GM12878 (cell line): ENCODE results near the gene RASSF4. TPM values are rescaled to one million over a fixed set of nuclear protein-coding genes. Genes with fewer than 3 reads are reported as not detected.

Source experiments
- ATAC-seq: fragments of 200-7000 bp; cut with Tn5 transposase; 3 replicates; pipeline ENCODE4 v1.9.1; 2020; ENCODE audit warnings: mild to moderate bottlenecking, moderate library complexity
- BruUV-seq: library from RNA; stranded (reverse); fragments of 400-500 nt; replicated peaks from 2 replicates; lab custom pipeline; 2021; lab: Mats Ljungman, UMichigan
- CTCF ChIA-PET: fragments of 300-600 bp; sonication (Branson Sonifier 250); formaldehyde crosslinking; extraction: SDS; loops from one replicate; lab custom pipeline; 2021; ENCODE audit warnings: inconsistent platforms; lab: Yijun Ruan, JAX
- POLR2A ChIA-PET: fragments of 350-600 bp; formaldehyde crosslinking; extraction: SDS; loops from one replicate; lab custom pipeline; 2021; ENCODE audit warnings: inconsistent platforms; lab: Charles Lee
- RAD21 ChIA-PET: fragments of 300-600 bp; sonication (Branson Sonifier 250); formaldehyde crosslinking; loops from one replicate; lab custom pipeline; 2023; ENCODE audit warnings: antibody characterized with exemption; ENCODE audit not compliant: unreplicated experiment; lab: Charles Lee
- SMC1A ChIA-PET: fragments of 300-600 bp; sonication (Branson Sonifier 250); formaldehyde crosslinking; loops from one replicate; lab custom pipeline; 2023; ENCODE audit not compliant: unreplicated experiment, uncharacterized antibody; lab: Charles Lee
- DNase-seq: peaks from one replicate; pipeline ENCODE4 v3.0.0-alpha.2; 2011; ENCODE audit warnings: low read depth, low spot score
- FAIRE-seq: peaks from 3 replicates; lab custom pipeline; 2011; peaks lifted over from hg19 to GRCh38; lab: Jason Lieb, UNC
- H2AFZ ChIP-seq: 2 replicates; pipeline ENCODE4 v1.6.0; 2011; ENCODE audit warnings: low read depth, low read length, control low read depth; ENCODE audit not compliant: control insufficient read depth
- H3K27ac ChIP-seq: 2 replicates; pipeline ENCODE4 v1.5.1; 2011; ENCODE audit warnings: control low read depth; ENCODE audit not compliant: control insufficient read depth, insufficient read depth
- H3K27me3 ChIP-seq, 2 experiments: replicated peaks in 1 of 2; 2 replicates each; pipeline versions ENCODE4 v1.6.0 to v1.6.1; 2011; ENCODE audit warnings: low read length in 1 of 2; ENCODE audit not compliant: control insufficient read depth in 2 of 2, insufficient read depth in 2 of 2
- H3K36me3 ChIP-seq, 2 experiments: 2 replicates each; pipeline ENCODE4 v1.5.1; 2011; ENCODE audit warnings: low read length in 1 of 2; ENCODE audit not compliant: control insufficient read depth in 2 of 2, insufficient read depth in 2 of 2
- H3K4me1 ChIP-seq: 2 replicates; pipeline ENCODE4 v1.6.1; 2011; ENCODE audit warnings: mild to moderate bottlenecking, low read length, moderate library complexity, mixed read lengths; ENCODE audit not compliant: control insufficient read depth, insufficient read depth
- H3K4me2 ChIP-seq: 2 replicates; pipeline ENCODE4 v1.6.0; 2011; ENCODE audit warnings: control low read depth; ENCODE audit not compliant: control insufficient read depth, insufficient read depth
- H3K4me3 ChIP-seq: fragments of 200-600 bp; sonication (generic); 2 replicates; pipeline ENCODE4 v1.5.1; 2016
- H3K79me2 ChIP-seq: 2 replicates; pipeline ENCODE4 v1.6.0; 2011; ENCODE audit warnings: low read length; ENCODE audit not compliant: control insufficient read depth, insufficient read depth
- H3K9ac ChIP-seq: 2 replicates; pipeline ENCODE4 v1.8.0; 2011; ENCODE audit warnings: low read length, control low read depth, mixed read lengths; ENCODE audit not compliant: control insufficient read depth, insufficient read depth
- H3K9me3 ChIP-seq: replicated peaks from 3 replicates; pipeline ENCODE4 v1.5.1; 2011; ENCODE audit warnings: mild to moderate bottlenecking, low read length; ENCODE audit not compliant: control insufficient read depth, insufficient read depth
- H4K20me1 ChIP-seq: 2 replicates; pipeline ENCODE4 v1.6.0; 2011; ENCODE audit not compliant: control insufficient read depth, insufficient read depth
- ESRRA ChIP-seq: IDR thresholded peaks from 2 replicates; pipeline ENCODE4 v1.6.1; 2012; ENCODE audit warnings: mild to moderate bottlenecking, low read length, improper control_type of control experiment
- NFYA ChIP-seq: IDR thresholded peaks from 2 replicates; pipeline ENCODE4 v1.6.1; 2011; ENCODE audit warnings: low read depth, mild to moderate bottlenecking, low read length, improper control_type of control experiment, borderline replicate concordance
- TAF1 ChIP-seq: IDR thresholded peaks from 2 replicates; pipeline ENCODE4 v1.6.1; 2011; ENCODE audit warnings: mild to moderate bottlenecking, low read depth, low read length, borderline replicate concordance
- WGBS: methylation state at CpG from one replicate; pipeline ENCODE4 v1.1.6; 2016; ENCODE audit warnings: low lambda C conversion rate; ENCODE audit not compliant: insufficient replicate concordance, insufficient coverage; ENCODE audit errors: missing lambda C conversion rate; 5-methylcytosine and 5-hydroxymethylcytosine counted together
- in situ Hi-C: fragments of 300-500 bp; cut with MboI; formaldehyde crosslinking; loops from 9 replicates; pipeline ENCODE4 v1.14.3; 2018; ENCODE audit warnings: mixed read lengths
- intact Hi-C: fragments of 100-400 bp; cut with micrococcal nuclease; formaldehyde crosslinking; loops from one replicate; pipeline ENCODE4 v1.14.2; 2022; ENCODE audit not compliant: unreplicated experiment
- polyA plus RNA-seq, 11 experiments: library from polyadenylated mRNA; depleted of rRNA in 4 of 11; unstranded in 6 of 11; stranded (reverse) in 5 of 11; fragments of >200 nt; fragmentation: Nextera tagmentation in 4 of 11; fragmentation: Illumina TruSeq in 1 of 11; extraction: Ambion mirVana in 4 of 11; extraction: Trizol in 1 of 11; gene quantifications; 1 replicate in 1 of 11; 2 replicates in 10 of 11; pipeline versions ENCODE4 v1.2.1 to v1.2.3, GENCODE V29; 2011 to 2016; ENCODE audit warnings: inconsistent platforms in 2 of 11, missing spikeins in 2 of 11, low read depth in 1 of 11
- total RNA-seq, 4 experiments: library from RNA; depleted of rRNA in 3 of 4; stranded (reverse); fragments of >200 nt in 3 of 4; fragmentation: Illumina TruSeq in 1 of 4; extraction: Trizol in 1 of 4; gene quantifications; 2 replicates each; pipeline versions ENCODE4 v1.2.1 to v1.2.3, GENCODE V29; 2013 to 2021
- TF ChIP-seq, protein P1 (sequence below): fragments of 150-350 bp; IDR thresholded peaks from 2 replicates; pipeline ENCODE4 v1.6.1; 2014; ENCODE audit warnings: mild to moderate bottlenecking, low read depth, low read length

The RASSF4 gene
- total and polyA plus RNA-seq, 10 of the 15 experiments (the other 5 are each of a cell fraction or from before 2014, with no cell fraction given): 3.7 to 71.1 (median 16.8) TPM

DNA sequence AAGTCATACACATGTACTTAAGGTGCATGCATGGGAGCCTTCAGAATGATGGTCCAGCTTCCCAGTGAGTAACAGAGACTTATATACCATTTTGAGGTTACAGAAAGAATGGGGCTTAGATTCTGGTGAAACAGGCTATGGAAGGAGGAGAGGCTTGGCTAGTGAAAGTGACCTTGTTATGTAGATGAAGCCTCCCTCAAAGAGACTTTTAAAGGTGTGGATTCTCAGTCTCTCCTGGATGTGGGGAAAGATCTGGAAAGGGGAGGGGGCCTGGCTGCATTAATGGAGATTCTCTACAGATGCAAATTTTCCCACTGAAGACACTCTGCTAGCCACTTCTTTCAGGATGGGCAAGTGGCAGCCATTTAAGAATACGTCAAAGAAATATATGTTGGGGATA is 5.5 kb downstream of the RASSF4 start:
- H3K9me3 ChIP-seq: no peaks in the 10 kb centered on the region
- intact Hi-C loops: loop anchor here (10.0 kb wide), 2 partner anchors 410 to 1820 kb away; partner anchors contain the start of gene ALOX5
- 88% methylated on average over 1 of the region's 1 CpG for WGBS
- no peak for TF ChIP-seq TAF1
- no peak for TF ChIP-seq ESRRA
- no peak for TF ChIP-seq NFYA
- TF ChIP-seq, protein P1, sequence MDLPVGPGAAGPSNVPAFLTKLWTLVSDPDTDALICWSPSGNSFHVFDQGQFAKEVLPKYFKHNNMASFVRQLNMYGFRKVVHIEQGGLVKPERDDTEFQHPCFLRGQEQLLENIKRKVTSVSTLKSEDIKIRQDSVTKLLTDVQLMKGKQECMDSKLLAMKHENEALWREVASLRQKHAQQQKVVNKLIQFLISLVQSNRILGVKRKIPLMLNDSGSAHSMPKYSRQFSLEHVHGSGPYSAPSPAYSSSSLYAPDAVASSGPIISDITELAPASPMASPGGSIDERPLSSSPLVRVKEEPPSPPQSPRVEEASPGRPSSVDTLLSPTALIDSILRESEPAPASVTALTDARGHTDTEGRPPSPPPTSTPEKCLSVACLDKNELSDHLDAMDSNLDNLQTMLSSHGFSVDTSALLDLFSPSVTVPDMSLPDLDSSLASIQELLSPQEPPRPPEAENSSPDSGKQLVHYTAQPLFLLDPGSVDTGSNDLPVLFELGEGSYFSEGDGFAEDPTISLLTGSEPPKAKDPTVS: no peak
- TF ChIP-seq, all 136 proteins: peak for 0
- CTCF ChIA-PET: interaction anchor here (1.7 to 9.1 kb wide), 9 partner anchors 8 to 36 kb away, joined by 4 to 116 read pairs (median 10); partner anchors contain the start of gene DEPP1
- BruUV-seq: TSS peak; percentile 82
- H3K27me3 ChIP-seq: no peaks in the 10 kb centered on the region
- ATAC-seq (no peak), FAIRE-seq (no peak), DNase-seq (no peak)
- peak overlapping the region; percentile 85 for H3K27ac ChIP-seq
- in situ Hi-C loops: loop anchor here (10.0 to 25.0 kb wide), 2 partner anchors 1560 to 1803 kb away; partner anchors contain the start of gene HNRNPF
- no peaks in the 10 kb centered on the region for H3K36me3 ChIP-seq
- POLR2A ChIA-PET: interaction anchor here (0.9 to 14.0 kb wide), 4 partner anchors 9 to 36 kb away, joined by 3 to 174 read pairs (median 56); partner anchors contain the start of gene DEPP1
- H2AFZ ChIP-seq: no peak overlapping the region
- H3K4me2 ChIP-seq: peak overlapping the region; percentile 82
- H3K4me3 ChIP-seq: no peak overlapping the region
- H3K79me2 ChIP-seq: peaks cover 29% of the 10 kb centered on the region
- SMC1A ChIA-PET: interaction anchor here (0.7 to 9.3 kb wide), 10 partner anchors 8 to 561 kb away, joined by 3 to 147 read pairs (median 15); partner anchors contain the start of genes DEPP1 and ZNF22
- no peak overlapping the region; the same call in 1 of the 2 replicates for H3K9ac ChIP-seq
- RAD21 ChIA-PET: interaction anchor here (5.0 to 9.2 kb wide), 4 partner anchors 8 to 32 kb away, joined by 34 to 124 read pairs (median 57); partner anchors contain the start of gene DEPP1
- peaks cover 85% of the 10 kb centered on the region for H3K4me1 ChIP-seq
- H4K20me1 ChIP-seq: no peaks in the 10 kb centered on the region
